ENCODE results near the gene PDIA5. TPM values are rescaled to one million over a fixed set of nuclear protein-coding genes. Genes with fewer than 3 reads are reported as not detected.

The PDIA5 gene
- total RNA-seq, 1 experiment from 2014 or later = 24.3 TPM

DNA sequence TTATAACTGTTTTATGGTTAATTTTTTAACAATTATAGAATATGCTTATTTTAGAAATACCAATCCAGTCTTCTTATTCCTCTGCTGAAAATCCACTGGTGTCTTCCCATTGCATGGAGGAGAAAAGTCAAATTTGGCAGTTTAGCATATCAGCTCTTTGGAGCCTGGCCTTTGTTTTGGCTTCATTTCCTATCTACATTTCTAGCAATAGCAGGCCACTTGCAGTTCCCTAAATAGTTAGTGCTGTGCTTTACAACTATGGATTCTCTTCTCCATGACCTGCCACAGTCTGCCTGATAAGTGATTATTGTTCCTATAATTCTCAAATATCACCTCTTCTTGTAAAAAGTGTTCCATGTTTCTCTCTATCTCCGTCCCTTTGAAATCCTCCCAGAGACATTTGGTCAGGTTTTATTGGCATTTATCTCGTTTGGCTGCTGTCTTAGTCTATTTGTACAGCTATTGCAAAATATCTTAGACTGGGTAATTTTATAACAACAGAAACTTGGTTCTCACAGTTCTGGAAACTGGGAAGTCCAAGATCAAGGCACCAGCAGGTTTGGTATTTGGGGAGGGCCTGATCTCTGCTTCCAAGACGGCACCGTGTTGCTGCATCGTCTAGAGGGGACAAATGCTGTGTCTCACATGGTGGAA lies 126.8 kb downstream of the PDIA5 start:
- H3K4me1 ChIP-seq (ENCODE audit: insufficient read depth, low read length) = no peaks in the 10 kb centered on the region
- no peaks in the 10 kb centered on the region for H3K27me3 Mint-ChIP-seq (ENCODE audit: low read depth)
- H2BK120ac ChIP-seq (ENCODE audit: low read depth, low read length, poor library complexity, severe bottlenecking) = no peak overlapping the region
- peaks cover 0 to 5% (median 3%) of the 10 kb centered on the region in 3 experiments; a peak in 3 of 7 replicates for H3K36me3 Mint-ChIP-seq (ENCODE audit: insufficient read depth in 1 of 3, low read depth in 3 of 3)
- no peak overlapping the region for H3K14ac ChIP-seq (ENCODE audit: insufficient read depth, low read length)
- H4K5ac ChIP-seq (ENCODE audit: insufficient read length, low read depth, low read length) = no peak overlapping the region
- WGBS (ENCODE audit: extremely low coverage, insufficient read length, low lambda C conversion rate) = no CpG with 5 or more reads among the region's 5 CpGs
- no peak overlapping the region for H2BK5ac ChIP-seq (ENCODE audit: insufficient read length, low read length)
- H3K79me2 ChIP-seq (ENCODE audit: insufficient read depth, low read length) = no peaks in the 10 kb centered on the region
- H3K4ac ChIP-seq (ENCODE audit: low read depth, low read length) = no peak overlapping the region
- H3K79me1 ChIP-seq (ENCODE audit: insufficient read depth, low read depth, low read length, poor library complexity, severe bottlenecking) = no peaks in the 10 kb centered on the region
- H2AFZ ChIP-seq (ENCODE audit: low read length) = no peak overlapping the region
- peaks cover 3 to 4% of the 10 kb centered on the region in 2 experiments; a peak in 3 of 5 replicates for H3K9me3 Mint-ChIP-seq
- H4K91ac ChIP-seq (ENCODE audit: insufficient read length, low read depth, low read length) = no peak overlapping the region
- H3K18ac ChIP-seq (ENCODE audit: insufficient read length, low read depth, low read length) = no peak overlapping the region
- no peaks in the 10 kb centered on the region for H3K23me2 ChIP-seq (ENCODE audit: insufficient read length, low read depth, low read length, poor library complexity, severe bottlenecking)
- no peaks in the 10 kb centered on the region for H3K9me3 ChIP-seq (ENCODE audit: control insufficient read depth, low read depth, low read length)
- H4K20me1 ChIP-seq (ENCODE audit: control insufficient read depth, insufficient read depth, insufficient read length) = no peaks in the 10 kb centered on the region
- no peak overlapping the region for H3K56ac ChIP-seq (ENCODE audit: insufficient read length, low read depth, low read length)
- H3T11ph ChIP-seq (ENCODE audit: low read length) = no peak overlapping the region
- H3K27ac Mint-ChIP-seq = peak overlapping the region; percentile 7 to 40 (median 14); a peak in 3 of 7 replicates
- DNase-seq = no peak
- H2BK20ac ChIP-seq (ENCODE audit: low read depth, low read length, poor library complexity, severe bottlenecking) = no peak overlapping the region
- no peak overlapping the region for H3K27ac ChIP-seq (ENCODE audit: insufficient read length, low read depth, low read length)
- no peak overlapping the region for H3K9ac ChIP-seq (ENCODE audit: extremely low read depth, insufficient read length, low read length)
- H3K4me3 Mint-ChIP-seq = no peak overlapping the region
- H2AK5ac ChIP-seq (ENCODE audit: insufficient read length, low read length) = no peak overlapping the region
- H3K4me1 Mint-ChIP-seq = peaks cover 20 to 21% of the 10 kb centered on the region in 2 experiments
- TF ChIP-seq, protein P1, sequence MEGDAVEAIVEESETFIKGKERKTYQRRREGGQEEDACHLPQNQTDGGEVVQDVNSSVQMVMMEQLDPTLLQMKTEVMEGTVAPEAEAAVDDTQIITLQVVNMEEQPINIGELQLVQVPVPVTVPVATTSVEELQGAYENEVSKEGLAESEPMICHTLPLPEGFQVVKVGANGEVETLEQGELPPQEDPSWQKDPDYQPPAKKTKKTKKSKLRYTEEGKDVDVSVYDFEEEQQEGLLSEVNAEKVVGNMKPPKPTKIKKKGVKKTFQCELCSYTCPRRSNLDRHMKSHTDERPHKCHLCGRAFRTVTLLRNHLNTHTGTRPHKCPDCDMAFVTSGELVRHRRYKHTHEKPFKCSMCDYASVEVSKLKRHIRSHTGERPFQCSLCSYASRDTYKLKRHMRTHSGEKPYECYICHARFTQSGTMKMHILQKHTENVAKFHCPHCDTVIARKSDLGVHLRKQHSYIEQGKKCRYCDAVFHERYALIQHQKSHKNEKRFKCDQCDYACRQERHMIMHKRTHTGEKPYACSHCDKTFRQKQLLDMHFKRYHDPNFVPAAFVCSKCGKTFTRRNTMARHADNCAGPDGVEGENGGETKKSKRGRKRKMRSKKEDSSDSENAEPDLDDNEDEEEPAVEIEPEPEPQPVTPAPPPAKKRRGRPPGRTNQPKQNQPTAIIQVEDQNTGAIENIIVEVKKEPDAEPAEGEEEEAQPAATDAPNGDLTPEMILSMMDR (conservative IDR thresholded peaks at IDR 0.05) = no peak
- no peak overlapping the region for H3K4me2 ChIP-seq (ENCODE audit: insufficient read depth, insufficient read length, low read length)
- no peak overlapping the region for H2BK12ac ChIP-seq (ENCODE audit: insufficient read length, low read depth, low read length)
- no peak overlapping the region for H2BK15ac ChIP-seq (ENCODE audit: low read depth, low read length)
- no peak overlapping the region for H4K8ac ChIP-seq (replicated peaks; ENCODE audit: insufficient read length, low read depth, low read length)
- H3K23ac ChIP-seq (ENCODE audit: insufficient read length, low read depth, low read length) = no peak overlapping the region
- H3K27me3 ChIP-seq (ENCODE audit: insufficient read depth, low read length) = no peaks in the 10 kb centered on the region

Data from H9 (cell line).